Femur (tissue), 1 donor: ENCODE measurements around the gene AMN.

Experiments used
- DNase-seq: peaks from one replicate; pipeline ENCODE4 v3.0.0-alpha.2; 2017

Gene AMN

GRCh38 chr14:102930138-102930752, 7.8 kb downstream of the AMN start:
- DNase-seq: no peak

- DNase-seq: no peak
These were observed 8.5 kb downstream of the AMN start for GRCh38 chr14:102930753-102931579.

DNA sequence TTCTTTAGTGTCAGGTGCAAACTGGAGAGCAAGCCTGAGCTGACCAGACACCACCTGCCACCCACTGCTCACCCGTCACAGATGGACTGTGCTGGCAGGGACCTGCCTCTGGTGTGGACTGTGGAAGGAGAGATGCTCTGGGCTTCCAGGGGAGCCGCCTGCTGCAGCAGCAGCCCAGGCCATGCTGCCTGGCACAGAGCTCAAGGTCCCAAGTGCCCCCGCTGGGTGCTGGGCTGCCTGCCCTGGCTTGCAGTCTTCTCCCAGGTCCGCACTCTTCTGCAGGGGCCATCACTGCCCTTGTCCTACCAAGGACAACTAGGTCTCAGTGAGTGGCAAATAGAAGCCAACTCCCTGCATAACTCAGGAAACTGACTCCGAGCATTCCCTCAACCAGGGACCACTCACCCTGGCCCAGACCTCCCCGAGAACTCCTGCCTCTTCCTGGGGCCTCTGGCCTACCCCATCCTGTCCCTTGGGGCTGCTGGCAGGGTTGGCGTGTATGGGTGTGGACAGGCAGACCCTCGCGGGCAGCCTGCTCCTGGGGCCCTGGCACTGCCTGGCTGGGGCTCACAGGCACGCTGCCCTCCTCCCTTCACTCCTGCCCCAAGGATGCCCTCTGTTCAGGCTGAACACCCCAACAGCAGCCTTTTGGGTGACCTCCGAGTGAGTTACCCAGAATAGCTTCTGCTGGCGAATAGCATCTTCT, 9.3 kb downstream of the AMN start:
- DNase-seq: no peak

DNA sequence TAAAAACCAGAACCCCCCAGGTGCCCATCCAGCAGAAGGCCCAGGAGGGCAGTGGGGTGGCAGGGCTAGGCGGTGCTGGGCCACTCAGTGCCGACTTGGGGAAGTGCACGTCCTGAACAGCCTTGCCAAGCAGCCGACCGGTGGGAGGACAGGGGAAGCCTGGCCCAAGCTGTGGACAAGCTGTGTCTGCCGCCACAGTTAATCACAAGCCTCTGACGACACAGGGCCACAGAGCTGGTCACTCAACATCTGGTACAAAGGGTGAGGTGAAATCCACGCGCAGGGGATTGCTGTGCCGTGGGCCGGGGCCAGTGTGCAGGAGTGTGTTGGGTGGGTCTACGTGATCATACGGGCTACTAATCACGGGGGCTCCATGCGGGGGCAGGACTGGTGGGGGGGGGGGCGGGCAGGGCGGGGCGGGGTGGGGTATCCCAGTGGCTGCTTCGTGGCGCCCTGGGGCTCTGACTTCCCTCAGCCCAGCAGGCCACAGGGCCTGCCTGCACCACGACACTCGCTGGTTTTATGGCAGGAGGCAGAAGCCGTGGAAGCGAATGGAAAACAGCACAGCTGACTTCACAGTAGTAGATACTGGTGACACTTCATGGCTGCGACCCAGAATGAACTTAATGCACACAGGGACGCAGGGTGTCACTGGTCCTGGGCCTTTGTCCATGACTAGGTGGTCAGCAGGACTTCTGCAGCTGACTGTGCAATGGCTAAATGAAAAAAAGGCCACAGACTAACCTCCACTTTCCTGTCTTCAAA, 10.2 kb downstream of the AMN start:
- DNase-seq: no peak

DNA sequence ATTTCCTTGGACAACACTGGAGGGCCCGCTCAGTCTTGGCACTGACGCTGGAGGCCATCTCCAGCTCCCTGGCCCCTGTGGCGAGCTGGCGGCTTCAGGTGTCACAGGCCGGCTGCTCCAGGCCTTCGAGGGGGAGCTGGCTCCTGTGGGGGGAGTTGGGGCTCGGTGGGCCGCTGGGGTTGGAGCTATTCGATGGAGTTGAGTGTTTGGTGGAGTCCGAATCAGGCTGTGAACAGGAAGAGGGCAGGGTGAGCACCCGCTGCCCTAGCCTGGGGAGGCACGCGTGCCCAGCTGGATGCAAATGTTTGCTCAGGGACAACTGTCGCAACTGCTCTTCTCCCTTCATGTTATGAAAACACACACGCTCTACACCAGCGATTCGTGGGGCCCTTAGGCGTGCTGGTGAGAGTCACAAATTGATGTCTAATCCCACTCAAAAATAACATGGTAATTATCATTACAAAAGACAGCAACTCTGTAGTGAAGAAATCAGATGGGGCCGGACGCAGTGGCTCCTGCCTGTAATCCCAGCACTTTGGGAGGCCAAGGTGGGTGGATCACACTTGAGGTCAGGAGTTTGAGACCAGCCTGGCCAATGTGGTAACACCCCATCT, 11.3 kb downstream of the AMN start:
- DNase-seq: no peak

GRCh38 chr14:102935756-102936155, 13.3 kb downstream of the AMN start:
- no peak for DNase-seq

DNA sequence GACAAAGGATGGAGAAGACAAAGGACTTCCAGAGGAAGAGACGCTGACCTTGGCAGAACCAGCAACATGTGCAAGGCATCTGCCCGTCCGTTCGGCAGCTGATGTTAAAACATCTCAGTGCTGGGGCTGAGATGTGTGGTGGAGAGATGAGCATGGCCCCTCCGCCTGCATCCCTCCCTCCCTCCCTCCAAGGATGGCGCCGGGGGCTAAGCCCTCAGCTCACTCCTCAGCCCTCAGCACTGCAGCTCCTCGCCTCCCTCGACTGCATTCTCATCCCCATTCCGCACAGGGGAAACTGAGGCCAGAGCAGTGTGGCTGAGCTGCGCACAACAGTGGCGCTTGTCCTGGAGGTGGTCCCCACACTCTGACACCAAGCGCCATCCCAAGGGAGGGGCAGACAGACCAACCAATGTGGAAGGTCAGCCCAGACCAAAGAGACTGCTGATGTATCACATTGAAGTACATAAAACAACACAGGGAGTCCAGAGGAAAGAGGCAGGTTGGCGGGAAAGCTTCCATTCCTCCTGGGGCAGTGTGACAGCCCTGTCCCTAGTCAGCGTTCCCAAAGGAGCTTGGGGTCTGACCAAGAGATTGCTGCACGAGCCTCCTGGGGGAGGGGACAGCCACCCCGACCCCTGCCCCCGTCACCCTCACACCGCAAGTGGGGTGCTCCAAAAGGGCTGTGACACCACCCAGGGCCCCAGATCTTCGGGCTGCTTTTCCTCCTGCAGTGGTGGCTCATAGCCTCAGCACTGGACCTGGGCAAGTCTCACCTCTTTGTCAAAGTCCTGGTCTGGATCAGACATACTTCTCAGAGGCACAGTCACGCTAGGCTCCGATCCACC, 15.1 kb downstream of the AMN start:
- no peak for DNase-seq

- DNase-seq: no peak
These were observed 15.7 kb downstream of the AMN start for GRCh38 chr14:102938191-102938590.

GRCh38 chr14:102939329-102939728, 16.9 kb downstream of the AMN start:
- DNase-seq: no peak

- DNase-seq: no peak
These were observed 17.5 kb downstream of the AMN start for GRCh38 chr14:102939820-102940561.

DNA sequence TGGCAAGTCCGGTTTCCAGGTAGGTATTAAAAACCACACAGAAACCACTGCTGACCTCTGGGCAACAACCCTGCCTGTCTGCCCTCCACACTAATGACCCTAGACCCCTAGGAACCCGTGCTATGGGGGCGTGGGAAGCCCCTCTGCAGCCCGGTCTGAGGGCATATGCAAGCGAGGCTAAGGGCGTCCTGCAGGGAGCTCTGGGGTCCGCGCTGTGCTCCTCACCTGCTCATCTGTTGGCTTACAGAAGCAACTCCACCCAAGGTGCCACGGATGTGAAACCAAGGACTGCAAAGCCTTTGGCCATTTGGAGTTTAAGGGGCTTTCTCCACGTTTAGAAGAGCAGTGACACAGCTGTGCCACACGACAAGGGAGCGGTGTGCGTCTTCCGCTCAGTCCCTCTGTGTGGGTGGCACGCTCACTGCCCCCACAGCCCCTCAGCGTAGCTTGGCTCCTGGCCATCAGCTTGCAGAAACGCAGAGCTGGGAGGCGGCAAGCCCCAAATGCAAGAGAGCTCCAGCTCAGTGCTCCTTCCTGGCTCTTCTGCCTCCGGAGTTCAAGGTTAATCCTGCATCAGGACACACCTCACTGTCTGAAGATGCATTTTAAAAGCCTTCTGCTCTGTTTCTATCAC, 18.4 kb downstream of the AMN start:
- DNase-seq: no peak

- DNase-seq: no peak
These were observed 19.1 kb downstream of the AMN start for GRCh38 chr14:102941419-102942011.

DNA sequence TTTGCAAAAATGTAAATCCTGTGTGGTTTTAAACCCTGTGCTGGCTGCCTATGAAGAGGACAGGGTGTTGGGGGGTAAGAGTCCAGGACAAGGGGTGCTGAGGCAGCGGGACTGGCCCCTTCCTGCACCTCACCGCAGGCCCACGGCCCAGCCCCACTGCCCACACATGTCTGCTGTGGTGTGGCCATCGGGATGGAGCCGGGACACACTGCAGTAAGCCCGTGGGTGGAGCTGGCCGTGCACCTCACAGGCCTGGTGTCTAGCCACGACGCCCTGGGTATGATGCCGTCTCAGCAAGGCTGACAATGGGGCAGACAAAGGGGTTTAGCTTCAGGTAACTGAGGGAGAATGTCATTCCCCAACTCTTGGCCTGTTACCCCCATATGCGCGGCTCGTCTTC, 19.6 kb downstream of the AMN start:
- DNase-seq: no peak

- DNase-seq: no peak
These were observed 21.0 kb downstream of the AMN start for GRCh38 chr14:102943454-102943853.

- no peak for DNase-seq
These were observed 21.5 kb downstream of the AMN start for GRCh38 chr14:102943979-102944378.

GRCh38 chr14:102944448-102945330, 22.2 kb downstream of the AMN start:
- DNase-seq: no peak

DNA sequence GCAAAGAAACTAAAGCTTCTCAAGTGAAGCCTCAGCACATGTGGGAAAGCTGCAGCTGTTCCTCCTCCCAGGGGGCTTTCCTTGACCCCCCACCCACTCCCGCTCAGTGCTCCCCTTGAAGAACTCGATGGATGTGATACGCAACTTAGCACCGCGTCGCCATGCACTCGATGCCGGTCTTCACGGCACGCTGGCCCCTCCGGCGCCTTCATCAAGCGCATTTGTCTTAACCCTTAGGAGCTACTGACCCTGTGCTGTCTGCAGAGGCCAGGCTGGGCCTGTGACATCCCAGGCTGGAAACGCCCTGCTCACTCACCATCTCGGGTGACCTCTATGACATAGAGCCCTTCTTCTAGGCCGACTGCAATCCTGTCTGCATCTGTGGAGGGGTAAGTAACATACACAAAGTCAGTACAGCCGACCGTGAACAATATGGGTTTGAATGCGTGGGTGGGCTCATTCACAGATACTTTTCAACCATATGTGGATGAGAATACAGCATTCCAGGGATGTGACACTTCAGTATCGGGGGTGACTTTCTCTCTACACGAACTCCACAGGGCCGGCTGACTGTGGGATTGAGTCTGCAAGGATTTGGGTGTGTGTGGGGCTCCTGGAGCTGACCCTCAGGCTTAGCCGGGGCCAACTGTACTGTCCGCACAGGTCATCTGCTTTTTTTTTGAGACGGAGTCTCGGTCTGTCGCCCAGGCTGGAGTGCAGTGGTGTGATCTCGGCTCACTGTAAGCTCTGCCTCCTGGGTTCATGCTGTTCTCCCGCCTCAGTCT, 23.1 kb downstream of the AMN start:
- DNase-seq: no peak
